GM19351 (cell line): ENCODE data around the gene RASGRF2.
"Not testable (repeated sequence)": the region's sequence is repeated elsewhere in the genome, so short reads cannot be mapped to it uniquely, and the experiment has no call there.

Experiments used
- ATAC-seq: cut with Tn5 transposase; IDR thresholded peaks from one replicate; pipeline ENCODE4 v1.9.1; 2021; ENCODE audit warnings: mild to moderate bottlenecking, moderate library complexity; ENCODE audit not compliant: unreplicated experiment

Gene RASGRF2

GRCh38 chr5:80978772-80979317 lies 18.7 kb downstream of the RASGRF2 start:
- no peak for ATAC-seq

GRCh38 chr5:80982093-80982492 lies 21.9 kb downstream of the RASGRF2 start:
- ATAC-seq = no peak

DNA sequence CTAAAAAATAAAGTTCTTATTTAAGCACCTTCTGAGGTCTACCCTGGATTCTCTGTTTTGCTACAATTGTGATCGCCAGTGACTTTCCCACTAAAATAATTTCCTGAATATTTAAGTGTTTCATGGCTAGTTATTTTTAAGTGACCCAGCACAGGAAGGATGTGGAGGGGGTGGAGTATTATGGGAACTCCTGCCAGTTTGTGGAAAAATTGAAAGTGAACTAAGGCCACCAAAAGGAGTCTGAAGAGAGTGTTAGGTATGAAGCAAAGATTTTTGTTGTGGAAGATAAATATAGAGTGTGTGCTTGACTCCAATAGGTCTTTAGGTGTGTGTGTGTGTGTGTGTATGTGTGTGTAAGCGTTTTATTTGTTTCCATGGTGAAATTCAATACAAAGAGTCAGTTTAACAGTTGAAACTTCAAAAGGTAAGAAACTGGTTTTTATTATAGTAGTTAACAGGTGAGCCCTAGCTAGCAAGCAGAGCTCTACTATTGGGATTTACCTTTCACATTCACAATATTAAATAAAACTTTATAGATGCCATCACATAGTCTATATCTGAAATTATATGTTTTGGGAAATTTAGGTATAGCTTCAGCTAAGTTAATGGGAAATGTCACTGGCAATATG lies 25.6 kb downstream of the RASGRF2 start:
- ATAC-seq = no peak

DNA sequence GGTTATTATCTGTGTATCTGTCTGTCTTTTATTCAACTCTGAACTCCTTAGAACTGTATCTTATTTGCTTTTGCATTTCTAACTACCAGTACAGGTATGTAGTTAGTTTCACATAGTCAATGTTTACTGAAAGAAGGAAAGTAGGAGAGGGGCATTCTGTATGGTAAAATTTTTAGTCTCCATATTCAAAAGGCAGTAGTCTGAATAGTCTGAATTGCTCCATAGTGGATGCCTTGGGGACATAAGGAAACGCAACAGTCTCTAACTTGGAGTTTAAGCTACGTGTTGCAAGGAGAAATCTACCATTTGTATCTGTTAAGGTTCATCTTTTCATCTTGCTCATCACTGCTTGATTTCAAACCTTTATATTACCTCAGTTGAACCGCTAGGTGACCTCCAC lies 26.2 kb downstream of the RASGRF2 start:
- ATAC-seq = no peak

DNA sequence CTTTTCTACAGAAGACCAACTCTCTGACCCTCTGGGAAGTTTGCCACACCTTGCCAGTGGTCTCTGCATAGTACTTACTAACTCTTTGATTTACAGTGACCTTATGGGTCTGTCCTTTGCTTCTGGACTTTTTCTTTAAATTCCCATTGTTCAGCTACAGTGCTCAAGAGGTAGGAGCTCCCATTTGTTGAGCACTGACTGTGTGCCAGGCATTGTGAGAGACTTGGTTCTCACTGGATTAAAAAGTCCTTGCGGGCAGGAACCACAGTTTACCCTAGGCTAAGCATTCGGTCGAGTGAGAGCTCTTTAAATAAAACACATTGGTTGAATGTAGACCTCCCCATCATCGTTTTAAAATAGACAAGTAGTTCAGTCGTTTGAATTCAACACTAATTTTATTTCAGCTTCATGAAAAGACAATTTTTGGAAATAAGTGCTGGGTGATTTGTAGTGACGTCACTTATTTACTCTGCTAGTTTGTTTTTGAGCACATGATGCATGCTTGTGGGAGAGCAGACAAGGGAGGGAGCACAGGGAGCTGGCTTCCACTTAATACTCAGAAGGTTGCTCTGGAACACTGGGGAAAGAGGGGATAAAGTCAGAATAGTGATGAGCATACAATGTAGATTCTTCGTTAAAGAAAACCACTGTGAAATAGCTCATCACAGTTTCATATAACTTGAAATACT lies 27.1 kb downstream of the RASGRF2 start:
- no peak for ATAC-seq

DNA sequence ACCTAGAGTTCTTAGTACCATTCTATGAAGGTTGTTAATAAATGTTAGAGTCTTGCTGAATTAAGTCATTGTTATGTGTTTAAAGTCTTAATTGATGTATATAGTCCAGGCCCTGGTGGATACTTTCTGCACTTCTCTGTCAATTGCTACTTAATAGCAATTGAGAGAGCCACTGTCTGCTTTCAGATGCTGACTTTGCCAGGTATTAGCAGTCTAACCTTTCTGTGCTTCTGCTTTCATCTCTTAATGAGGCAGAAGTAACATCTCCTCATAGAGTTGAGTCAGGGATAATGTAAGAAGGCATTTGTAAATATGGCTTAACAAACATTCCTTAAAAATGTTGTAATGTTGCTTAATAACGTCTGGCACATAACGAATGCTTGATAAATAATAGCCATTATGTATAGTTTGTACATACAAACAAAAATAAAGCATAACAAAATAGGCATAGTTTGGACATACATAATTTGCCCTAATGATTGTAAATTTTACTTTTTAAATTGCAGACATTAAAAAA lies 28.3 kb downstream of the RASGRF2 start:
- no peak for ATAC-seq

DNA sequence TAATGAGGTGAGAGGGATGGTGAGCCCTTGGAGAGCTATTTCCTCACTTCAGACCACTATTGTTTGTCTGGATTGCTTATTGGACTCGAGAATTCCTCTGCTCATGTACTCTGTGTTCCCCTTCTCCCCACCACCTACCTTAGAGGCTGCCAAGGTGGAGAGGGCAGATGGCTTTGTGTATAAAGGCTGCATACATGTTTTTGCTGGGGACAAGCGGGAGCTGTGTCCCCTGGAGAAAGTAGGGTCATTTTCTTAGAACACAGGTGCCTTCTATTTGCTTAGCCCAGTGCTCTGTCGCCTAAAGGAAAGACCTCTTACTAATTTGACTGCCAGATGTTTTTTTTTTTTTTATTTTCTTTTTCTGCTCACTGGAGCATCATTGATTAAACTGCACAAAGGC lies 29.7 kb downstream of the RASGRF2 start:
- no peak for ATAC-seq

DNA sequence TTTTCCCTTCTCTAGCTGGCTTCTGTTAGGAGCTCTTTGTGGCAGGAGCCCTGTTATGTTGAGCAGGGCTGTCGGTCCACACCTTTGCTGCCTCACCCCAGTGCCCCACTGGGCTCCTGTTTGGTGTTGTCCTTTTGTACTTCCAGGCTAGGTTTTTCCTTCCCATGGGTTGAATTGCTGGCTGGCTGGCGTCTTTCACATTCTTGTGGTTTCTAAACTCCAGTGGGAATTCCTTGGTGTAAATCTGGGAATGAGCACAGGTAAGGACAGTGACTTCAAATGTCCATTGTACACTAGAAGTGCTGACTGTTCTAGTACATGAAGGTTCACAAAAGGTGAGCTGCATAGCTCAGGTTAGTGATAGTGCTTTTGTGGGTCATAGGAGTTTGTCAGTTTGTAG lies 30.4 kb downstream of the RASGRF2 start:
- no peak for ATAC-seq

- no peak for ATAC-seq
These were observed 30.8 kb downstream of the RASGRF2 start for GRCh38 chr5:80990971-80991370.

GRCh38 chr5:80995908-80996307 lies 35.7 kb downstream of the RASGRF2 start:
- ATAC-seq = no peak

GRCh38 chr5:80998590-80998979 lies 38.4 kb downstream of the RASGRF2 start:
- ATAC-seq = no peak

DNA sequence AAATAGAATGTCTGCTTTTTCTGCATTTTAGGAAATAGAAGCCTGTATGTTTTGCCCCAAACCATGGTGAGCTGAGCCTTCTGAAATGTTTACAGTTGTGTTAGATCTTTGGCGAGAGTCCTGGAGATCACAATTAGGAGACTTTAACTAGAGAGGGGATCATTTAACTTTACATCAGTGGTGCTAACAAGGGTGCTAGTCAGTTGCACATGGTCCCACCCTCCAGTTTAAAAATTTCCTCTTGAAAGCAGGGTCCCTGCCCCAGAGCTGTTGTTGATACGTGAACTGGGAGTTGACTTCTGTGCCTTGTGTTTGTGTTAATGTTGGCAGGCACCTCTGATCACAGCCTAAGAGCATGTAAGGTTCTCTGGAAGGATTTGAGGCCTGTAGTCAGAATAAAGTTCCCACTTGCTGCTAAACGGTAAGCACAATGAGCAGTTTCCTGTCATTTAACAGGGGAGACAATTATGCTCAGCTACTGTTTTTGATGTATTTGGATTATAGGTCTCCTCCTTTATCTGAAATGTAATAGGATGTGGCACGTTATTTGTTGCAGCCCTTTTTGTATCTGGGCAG lies 43.7 kb downstream of the RASGRF2 start:
- no peak for ATAC-seq

GRCh38 chr5:81005708-81006107 lies 45.5 kb downstream of the RASGRF2 start:
- ATAC-seq = no peak

DNA sequence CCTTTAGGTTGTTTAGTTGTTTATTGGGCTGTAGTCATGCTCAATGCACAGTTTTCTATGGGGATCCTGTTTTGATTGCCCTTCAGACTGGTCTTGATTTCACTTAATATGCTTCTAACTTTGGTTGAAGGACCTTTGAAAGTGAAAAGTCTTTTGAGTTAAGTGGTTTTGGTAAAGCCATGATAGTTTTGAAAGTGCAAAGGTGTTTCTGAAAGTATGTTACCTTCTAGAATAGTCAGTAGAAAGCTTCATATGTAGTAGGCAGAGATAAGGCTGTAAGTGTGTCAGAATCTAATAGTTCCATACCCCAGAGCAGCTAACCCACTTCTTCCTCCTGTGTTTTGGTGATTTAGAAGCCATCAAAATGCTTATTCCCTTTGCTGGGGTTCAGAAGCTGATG lies 46.1 kb downstream of the RASGRF2 start:
- no peak for ATAC-seq

DNA sequence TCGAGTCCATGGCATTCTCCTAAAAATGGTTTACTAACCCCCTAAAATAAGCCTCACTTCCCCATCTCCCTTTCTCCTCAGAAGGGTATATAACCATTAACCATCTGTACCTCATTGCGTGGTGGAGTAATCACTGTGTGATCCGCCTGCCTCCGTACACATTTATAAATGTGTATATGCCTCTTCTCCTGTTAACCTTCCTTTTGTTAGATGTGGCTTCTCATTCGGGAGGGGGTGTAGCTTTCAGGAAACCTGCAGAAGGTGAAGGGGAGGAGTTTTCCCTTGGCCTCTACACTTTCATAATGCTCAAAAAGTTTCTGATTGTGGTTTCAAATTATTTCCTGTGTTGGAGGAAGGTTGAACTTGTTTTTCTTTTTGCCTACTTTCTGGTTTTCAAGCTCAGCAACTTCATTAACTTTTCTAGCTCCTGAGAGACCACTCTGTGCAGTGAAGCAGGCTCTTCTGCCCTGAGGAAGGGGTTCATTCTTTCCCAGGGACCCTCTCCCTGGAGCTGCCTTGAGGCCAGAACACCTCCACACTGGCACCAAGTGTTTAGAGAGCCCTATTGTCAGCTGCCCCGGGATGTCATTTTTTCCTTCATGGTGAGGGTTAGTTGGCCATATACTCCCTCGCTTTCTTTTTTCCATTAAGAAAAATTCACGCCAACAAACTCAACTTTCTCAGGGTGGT lies 46.9 kb downstream of the RASGRF2 start:
- no peak for ATAC-seq

DNA sequence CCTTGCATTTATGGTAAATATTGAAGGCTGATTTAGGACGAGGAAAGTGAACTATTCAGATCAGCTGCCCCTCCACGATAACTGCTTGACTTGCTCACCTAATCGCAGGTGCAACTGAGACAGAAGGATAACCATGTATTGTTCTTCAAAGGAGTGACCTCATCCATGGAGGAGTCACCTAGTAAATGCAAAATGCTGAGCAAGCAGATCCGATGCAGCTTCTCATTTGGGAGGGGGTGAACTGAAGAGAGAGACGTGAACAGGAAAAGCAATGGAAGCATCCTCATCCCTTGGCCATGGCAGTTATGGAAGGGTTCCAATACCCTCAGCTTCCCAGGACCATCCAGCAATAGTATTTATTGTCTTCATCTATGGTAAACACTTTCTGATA lies 47.5 kb downstream of the RASGRF2 start:
- no peak for ATAC-seq

DNA sequence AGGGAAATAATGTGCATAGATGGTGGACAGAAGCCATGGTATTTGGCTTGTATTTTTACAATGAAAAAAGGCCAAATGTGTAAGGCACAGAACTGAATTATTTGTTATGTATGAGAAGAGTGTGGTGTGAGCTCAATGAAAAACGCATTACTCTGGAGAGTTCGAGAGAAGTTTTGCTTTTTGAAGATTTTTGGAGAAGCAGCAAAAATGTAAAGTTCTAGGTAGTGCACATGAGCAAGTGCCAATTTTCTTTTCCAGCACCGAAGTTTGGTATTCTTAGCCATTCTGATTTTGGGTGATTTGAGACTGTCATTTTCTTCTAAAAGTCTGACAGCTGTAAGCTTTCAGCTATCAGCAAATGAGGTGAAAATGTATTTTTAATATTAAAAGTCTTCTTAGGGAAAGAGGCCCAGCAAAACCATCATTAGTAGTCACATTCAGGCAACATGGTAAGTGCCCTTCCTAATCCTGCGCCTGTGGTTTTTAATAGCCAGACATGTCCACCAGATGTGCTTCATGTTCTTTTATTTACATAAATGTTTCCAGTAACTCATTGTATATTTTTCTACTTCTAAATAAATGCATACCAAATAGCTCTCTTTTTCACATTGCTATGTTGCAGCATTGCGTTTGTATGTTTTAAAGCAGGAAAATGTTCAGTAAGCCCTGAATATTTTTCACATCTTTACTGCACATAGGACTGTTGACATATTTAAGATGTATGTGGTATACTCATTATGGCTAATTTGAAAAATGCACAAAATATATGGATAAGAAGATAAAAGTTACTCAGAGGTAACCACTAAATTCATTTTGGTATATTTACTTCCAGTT lies 50.4 kb downstream of the RASGRF2 start:
- ATAC-seq = no peak

- ATAC-seq = no peak
These were observed 54.2 kb downstream of the RASGRF2 start for GRCh38 chr5:81014348-81014747.

DNA sequence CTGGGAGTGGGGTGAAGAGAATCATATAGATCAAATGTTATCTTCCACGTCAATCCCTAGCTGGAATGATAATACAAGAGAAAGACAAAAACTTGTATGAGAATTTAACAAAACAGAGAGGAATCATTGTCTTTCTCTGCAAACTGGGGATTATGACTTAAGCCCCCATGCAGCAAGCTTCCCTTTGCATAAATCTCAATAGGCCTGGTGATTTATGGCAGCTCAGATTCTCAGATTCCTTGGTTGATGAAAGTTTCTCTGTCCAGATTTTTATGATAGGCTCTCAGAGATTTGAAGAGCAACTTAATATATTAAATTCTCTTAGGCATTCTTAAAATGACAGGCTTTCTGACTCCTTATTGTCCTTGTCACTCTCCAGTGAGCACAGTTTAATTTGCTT lies 56.0 kb downstream of the RASGRF2 start:
- ATAC-seq = no peak

DNA sequence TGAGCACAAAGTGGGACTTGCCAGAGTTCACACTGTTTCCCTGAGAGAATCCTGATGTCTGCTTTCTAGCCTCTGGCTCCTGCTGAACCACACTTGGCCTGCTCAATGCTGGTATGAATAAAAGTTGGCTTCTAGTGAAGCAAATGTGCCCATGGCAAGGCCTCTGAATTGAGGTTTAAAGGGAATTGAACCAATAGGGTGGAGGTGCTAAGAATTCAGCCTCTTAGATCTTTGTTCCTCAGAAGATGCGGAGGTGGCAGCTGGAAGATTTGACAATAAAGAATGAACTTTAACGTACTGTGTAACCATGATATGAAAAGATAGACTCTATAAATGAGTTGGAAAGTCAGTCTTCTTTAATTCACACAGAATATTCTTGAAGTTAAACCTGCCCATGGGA lies 57.2 kb downstream of the RASGRF2 start:
- ATAC-seq = no peak

- ATAC-seq = not testable (repeated sequence)
These were observed 58.4 kb downstream of the RASGRF2 start for GRCh38 chr5:81018608-81019007.
